Lower leg skin (tissue), 3 donors: Measurements from ENCODE around the gene FRAS1.

ENCODE experiments used
- CTCF ChIP-seq, 3 donors: fragments of 450-650 bp; IDR thresholded peaks; one replicate each; pipeline ENCODE4 v1.5.1; 2016; ENCODE audit warnings: antibody characterized with exemption in 3 of 3, mild to moderate bottlenecking in 3 of 3, moderate library complexity in 2 of 3
- POLR2A ChIP-seq, 2 donors: fragments of 450-650 bp; IDR thresholded peaks; one replicate each; pipeline ENCODE4 v1.6.1; 2016 to 2017; ENCODE audit warnings: antibody characterized with exemption in 2 of 2, mild to moderate bottlenecking in 1 of 2, moderate library complexity in 1 of 2

GRCh38 chr4:78482281-78482680 lies 425.2 kb downstream of the FRAS1 start:
- TF ChIP-seq CTCF (IDR thresholded peaks at IDR 0.05) (no peak), POLR2A (IDR thresholded peaks at IDR 0.05) (no peak)
